GM18519 (cell line): Measurements from ENCODE around the gene TMEM130.
"Not testable (repeated sequence)": the region's sequence is repeated elsewhere in the genome, so short reads cannot be mapped to it uniquely, and the experiment has no call there.

Experiments used
- ATAC-seq: cut with Tn5 transposase; IDR thresholded peaks from one replicate; pipeline ENCODE4 v1.9.1; 2021; ENCODE audit warnings: mild to moderate bottlenecking, moderate library complexity; ENCODE audit not compliant: unreplicated experiment, low FRiP score

Gene TMEM130

DNA sequence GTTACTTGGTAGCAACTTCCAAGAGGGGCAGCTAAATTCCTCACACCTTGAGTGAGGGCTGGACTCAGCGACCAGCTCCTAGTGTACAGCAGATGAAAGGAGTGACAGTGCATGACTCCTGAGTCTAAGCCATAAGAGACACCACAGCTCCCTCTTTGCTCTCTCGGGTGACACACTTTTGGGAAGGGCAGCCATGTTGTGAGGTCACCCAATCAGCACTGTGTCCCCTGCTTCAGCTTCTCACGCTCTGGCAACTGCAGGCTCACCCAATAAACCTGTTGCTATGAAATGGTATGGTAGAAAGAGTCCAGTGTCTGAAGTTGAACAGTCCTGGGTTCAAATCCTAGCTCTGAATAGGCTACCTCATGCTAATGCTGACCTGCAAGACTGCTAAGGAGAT lies 20.9 kb downstream of the TMEM130 start:
- ATAC-seq: no peak

DNA sequence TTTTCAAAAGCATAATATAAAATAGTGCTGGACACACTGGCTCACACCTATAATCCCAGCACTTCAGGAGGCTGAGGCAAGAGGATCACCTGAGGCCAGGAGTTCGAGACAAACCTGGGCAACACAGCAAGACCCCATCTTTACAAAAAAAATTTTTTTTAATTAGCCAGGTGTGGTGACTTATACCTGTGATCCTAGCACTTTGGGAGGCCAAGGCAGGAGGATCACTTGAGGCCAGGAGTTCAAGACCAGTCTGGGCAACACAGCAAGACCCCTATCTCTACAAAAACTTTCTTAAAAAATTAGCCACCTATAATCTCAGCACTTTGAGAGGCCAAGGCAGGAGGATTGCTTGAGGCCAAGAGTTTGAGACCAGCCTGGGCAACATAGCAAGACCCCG lies 27.3 kb downstream of the TMEM130 start:
- not testable (repeated sequence) for ATAC-seq

DNA sequence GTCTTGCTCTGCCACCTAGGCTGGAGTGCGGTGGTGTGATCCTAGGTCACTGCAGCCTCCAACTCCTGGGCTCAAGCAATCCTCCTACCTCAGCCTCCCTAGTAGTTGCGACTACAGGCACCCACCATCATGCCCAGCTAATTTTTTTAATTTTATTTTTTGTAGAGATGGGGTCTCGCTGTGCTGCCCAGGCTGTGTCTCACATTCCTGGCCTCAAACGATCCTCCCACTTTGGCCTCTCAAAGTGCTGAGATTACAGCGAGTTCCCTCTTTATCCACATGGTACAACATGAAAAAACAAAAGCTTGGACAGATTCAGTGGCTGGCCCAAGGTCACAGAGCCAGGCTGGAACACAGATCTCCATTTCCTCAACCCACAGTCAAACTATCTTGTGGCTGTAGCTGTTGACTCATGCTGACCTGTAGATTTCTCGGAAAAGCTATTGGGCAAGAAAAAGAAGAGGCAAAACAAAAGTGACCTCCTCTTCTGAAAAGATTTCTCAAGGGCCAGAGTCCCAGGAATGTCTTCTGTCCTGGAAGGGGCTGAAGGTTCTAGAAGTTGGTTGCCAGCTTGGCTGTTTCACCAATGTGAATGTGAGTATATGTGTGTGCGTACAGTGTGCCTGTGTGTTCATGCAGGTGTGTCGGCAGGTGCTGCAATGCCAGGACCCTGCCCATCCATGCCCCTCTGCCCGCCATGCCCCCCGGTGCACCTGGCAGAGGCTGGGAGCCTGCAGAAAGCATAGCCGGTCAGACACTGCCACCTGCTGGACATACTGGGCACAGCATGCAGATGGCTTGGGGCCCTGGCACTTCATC lies 28.4 kb downstream of the TMEM130 start:
- no peak for ATAC-seq

DNA sequence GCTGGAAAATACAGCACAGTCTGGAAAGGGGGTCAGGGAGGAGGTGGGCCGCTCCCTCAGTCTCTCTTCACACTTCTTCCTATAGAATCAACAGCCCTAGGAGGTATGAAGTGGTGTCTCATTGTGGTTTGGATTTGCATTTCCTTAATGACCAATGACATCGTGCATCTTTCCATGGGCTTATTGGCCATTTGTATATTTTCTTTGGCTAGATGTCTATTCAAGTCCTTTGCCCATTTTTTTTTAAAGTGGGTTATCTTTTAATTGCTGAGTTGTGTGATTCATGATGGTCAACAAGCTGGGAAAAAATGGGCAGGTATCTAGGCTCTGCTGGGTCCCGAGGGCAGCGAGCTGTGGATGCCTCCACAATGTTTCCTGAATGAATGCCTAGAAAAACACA lies 29.1 kb downstream of the TMEM130 start:
- ATAC-seq: no peak

DNA sequence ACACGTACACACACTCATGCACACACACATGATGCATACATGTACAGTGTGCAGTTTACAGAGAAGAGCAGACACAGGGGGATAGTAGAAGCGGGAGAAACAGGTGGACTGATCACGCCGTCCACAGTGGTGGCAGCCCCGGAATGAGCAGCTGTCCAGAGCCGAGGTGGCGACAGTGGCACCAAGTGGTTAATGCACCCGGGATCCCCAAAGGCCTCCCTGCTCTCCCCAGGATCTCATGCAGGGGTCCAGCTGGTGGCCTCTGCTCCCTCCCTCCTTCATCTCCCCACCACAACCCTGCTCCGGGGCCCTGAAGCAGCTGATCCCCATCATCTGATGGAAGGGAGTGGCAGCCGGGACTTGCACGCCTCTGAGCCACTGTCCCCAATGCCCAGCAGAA lies 29.7 kb downstream of the TMEM130 start:
- no peak for ATAC-seq

DNA sequence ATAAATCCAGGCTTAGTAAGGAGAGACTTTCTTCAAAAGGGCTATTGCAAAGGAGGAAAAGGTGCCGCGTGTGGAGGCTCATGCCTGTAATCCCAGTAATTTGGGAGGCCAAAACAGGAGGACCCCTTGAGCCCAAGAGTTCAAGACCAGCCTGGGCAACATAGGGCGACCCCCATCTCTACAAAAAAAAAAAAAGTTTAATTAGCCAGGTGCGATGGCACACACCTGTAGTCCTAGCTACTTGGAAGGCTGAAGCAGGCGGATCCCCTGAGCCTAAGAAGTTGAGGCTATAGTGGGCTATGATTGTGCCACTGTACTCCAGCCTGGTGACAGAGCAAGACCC lies 32.2 kb downstream of the TMEM130 start:
- ATAC-seq: no peak

DNA sequence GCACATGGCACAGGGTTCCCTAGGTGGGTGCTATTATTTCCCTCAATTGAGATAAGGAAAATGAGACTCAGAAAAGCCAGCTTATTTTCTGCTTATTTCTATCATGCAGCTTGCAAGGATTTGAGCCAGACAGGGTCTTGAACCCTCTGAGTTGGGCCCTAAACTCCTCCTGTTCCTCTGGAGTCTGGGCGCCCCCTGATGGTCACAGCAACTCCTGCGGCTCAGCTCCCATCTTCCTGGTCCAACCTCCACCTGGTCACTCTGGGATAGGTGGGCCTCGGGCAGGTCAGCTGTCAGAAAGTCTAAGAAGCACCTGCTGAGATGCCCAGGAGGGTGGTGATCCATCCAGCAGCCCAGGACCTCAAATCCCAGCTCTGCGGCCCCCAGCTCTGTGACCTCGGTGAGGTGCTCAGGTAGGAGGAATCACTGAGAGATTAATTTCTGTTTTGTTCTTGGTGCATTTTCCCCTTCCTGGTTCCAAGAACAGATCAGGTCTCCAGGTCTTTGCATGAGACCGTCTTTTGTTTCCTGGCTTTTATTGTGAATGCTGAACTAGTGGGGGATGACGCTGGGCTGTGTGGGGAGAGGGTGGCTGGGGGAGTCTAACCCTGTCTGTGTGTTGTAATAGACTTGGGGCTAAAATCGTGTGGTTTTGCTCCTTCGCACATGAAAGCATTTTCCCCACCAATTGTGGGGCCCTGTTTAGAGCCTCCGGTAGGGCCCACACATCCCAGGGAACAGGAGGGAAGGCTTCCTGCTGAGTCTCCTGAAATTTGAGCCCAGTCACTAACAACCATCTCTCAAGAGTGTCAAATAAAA lies 32.8 kb downstream of the TMEM130 start:
- no peak for ATAC-seq

DNA sequence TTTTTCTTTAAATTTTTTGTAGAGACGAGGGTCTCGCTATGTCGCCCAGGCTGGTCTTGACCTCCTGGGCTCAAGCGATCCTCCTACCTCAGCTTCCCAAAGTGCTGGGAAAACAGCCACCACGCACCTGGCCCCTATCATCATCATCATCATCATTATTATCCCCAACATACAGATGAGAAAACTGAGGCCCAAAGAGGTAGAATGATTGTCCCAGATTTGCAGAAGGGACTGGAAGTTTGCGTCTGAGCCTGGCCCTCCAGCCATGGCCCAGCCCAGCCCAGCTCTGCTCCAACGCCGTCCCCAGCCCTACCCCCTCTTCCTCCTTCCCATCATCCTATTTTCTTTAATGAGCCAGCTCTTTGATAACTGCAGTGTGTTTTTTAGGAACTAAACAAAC lies 34.9 kb downstream of the TMEM130 start:
- ATAC-seq: no peak

DNA sequence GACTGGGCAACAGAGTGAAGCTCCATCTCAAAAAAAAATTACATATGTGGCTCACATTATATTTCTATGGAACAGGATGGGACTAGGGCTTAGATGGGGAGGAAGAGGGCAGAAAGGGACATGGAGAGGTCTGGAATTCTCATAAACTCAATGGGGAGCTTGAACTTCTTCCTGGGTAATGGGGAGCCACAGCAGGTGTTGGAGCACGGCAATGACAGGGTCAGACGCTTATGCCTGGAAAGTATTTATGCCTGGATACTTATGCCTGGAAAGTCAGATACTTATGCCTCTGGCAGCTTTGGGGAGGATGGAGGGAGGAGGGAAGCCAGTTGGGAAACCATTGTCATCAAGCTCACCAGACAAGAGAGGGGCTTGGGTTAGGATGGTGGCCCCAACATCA lies 36.8 kb downstream of the TMEM130 start:
- ATAC-seq: no peak

DNA sequence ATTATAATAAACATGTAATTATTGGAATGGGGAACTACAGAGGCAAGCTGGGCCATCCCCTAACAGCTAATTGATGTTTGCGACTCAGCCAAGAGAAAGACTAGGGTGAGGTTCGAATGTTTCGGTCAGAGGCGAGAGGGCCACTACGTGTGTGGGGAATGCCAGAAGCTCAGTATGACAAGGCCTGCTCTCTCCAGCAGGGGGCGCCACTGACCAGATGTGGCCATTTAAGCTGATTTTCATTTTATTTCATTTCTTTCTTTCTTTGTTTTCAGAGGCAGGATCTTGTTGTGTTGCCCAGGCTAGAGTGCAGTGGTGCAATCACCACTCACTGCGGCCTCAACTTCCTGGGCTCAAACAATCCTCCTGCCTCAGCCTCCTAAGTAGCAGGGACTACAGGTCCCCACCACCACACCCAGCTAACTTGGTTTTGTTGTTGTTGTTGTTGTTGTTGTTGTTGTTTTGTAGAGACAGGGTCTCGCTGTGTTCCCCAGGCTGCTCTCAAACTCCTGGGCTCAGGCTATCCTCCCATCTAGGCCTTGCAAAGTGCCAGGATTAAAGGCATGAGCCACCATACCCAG lies 38.1 kb downstream of the TMEM130 start:
- no peak for ATAC-seq

DNA sequence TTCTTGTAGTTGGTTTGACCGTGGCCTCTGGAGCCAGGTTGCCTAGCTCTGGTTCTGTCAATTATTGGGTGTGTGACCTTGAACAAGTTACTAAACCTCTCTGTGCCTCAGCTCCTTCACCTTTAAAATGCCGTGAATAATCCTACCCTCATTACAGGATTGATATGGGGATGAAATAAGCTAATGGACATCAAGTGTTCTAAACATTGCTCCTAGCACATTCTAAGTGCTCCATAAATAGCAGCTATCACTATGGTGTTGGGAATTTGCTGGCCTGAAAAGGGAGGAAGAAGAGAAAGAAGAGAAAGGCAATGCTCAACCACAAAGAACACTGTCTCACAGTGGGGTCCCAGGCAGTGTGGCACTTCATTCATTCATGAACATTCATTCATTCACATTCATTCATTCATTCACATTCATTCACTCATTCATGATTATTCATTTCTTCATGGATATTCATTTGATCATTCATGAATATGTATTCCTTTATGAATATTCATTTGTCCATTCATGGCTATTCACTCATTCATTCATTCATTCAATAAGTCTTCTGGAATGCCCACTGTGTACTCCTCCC lies 38.8 kb downstream of the TMEM130 start:
- no peak for ATAC-seq

DNA sequence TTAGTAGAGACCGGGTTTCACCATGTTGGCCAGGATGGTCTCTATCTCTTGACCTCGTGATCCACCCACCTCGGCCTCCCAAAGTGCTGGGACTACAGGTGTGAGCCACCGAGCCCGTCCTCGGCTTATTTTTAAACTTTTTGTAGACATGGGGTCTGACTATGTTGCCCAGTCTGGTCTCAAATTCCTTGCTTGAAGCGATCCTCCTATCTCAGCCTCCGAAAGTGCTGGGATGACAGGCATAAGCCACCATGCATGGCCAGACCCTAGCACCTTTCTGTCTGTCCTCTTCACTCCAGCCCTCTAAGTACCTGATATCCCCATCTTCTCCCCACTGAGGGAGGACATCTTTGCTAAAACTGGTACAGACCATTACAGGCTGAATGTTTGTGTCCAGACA lies 41.4 kb downstream of the TMEM130 start:
- ATAC-seq: no peak

DNA sequence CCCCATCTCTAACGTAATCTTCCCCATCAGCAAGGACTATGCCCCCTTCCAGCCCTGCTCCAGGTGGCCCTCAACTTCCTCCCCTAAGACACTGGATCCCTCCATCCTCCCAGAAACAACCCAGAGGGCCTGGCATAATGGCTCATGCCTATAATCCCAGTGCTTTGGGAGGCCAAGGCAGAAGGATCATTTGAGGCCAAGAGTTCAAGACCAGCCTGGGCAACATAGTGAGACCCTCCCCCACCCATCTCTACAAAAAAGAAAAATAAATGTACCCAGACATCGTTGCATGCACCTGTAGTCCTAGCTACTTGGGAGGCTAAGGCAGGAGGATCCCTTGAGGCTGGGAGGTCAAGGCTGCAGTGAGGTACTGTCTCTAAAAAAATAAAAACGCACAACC lies 42.6 kb downstream of the TMEM130 start:
- no peak for ATAC-seq

DNA sequence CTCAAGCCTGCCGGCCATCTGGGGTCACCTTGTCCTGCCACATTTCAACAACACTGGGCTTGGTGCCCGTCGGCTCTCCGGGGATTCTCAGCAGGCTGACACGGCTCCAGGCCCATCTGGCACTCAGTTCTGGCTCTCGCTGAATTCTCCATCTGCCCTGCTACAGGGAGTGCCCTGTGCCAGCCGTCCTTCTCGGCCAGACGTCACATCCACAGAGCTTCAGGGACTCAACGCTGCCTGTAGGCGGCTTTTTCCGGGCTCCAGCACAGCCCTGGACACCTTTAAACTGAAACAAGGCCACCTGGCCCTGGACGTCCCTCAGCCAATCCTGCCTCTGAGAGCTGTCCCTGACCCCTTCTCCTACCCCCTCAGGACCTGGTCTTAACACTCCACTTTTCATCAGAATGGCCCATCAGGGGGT lies 43.0 kb downstream of the TMEM130 start:
- ATAC-seq: no peak

DNA sequence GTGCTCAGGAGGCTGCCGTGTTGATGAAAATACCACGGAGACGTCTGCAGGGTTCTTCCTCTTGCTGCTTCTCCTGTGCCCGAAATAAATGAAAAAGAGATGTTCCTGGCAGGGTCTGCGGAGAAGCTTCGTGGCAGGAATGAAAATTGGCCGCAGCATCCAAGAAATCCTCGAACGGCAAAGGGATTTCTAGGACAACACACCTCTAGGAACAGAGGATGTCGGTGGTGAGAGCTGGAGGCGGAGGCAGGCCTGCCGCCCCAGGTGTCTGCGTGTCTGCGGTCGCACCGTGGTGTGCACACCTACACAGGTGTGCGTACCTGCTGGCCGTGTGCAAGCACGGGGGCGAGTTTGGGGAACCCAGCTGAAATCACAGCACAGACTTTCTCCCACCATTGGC lies 43.4 kb downstream of the TMEM130 start:
- no peak for ATAC-seq

DNA sequence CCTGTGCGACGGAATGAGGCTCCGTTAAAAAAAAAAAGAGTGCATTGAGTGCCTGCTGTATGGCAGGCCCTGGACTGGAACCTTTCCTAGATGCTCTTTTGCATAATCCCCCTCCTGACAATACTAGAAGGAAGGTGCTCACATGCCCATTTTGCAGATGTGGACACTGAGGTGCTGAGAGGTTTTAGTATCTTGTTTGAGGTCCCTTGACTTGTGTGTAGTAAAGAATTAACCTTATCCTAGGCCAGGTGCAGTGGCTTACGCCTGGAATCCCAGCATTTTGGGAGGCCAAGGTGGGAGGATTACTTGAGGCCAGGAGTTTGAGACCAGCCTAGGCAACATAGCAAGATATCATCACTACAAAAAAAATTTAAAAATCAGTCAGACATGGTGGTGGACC lies 46.6 kb downstream of the TMEM130 start:
- no peak for ATAC-seq

DNA sequence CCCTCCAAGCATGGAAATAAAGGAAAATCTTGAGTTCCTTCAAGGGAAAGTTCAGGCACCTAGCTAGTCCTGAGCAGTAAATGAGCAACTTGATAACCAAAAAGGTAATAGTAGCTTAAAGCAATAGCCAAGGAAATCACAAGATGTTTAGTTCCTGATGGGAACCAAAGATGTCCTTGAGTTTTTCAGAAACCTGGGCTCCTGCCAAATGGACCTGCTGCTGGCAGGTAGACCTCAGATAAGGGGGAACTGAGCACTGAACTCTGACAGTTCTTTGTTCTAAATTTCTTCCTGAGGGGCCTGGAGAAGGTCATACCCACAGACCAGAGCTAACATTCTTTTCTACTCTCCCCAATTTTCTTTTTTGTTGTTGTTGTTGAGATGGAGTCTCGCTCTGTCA lies 48.5 kb downstream of the TMEM130 start:
- ATAC-seq: no peak

DNA sequence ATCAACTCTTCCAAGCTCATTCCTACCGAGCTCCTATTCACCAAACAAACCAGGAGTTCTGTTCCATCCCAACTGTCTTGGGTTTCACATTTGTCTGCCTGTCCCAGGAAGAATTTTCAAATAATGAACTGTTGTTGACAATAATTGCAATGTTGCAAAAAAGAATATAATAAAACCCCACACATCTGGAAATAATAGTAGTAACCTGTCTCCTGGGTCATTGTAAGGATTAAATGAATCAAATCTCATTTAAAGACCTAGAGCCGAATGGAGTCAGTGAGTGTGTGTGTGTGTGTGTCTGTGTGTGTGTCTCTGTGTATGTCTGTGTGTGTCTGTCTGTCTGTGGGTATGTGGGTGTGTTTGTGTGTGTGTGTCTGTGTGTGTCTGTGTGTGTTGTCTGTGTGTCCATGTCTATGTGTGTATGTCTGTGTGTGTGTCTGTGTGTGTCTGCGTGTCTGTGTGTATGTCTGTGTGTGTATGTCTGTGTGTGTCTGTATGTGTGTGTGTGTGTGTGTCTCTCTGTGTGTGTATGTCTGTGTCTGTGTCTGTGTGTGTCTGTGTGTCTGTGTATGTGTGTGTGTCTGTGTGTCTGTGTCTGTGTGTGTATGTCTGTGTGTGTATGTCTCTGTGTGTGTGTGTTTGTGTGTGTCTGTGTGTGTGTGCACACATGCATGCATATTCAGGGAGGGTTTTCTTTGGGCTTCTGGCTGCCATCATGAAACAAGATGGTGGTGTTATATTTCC lies 52.7 kb downstream of the TMEM130 start:
- ATAC-seq: no peak

DNA sequence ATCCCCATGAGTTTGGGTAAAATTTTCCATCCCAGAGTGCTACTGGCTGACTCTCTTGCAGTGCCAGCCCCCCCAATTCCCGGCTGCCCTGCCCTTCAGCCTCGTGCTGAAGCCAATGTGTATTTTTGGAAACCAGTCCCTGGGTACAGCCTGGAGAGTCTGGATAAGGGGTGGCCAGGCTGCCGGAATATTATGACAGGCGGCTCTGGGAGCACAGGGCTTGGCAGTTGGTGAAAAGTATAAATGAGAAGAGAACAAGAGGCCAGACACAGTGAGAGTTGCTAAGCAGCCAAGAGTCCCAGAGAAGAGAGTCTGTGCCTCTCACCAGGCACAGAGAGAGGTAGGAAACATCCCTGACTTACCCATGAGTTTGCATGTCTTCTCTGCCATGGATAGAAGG lies 53.6 kb downstream of the TMEM130 start:
- ATAC-seq: no peak

DNA sequence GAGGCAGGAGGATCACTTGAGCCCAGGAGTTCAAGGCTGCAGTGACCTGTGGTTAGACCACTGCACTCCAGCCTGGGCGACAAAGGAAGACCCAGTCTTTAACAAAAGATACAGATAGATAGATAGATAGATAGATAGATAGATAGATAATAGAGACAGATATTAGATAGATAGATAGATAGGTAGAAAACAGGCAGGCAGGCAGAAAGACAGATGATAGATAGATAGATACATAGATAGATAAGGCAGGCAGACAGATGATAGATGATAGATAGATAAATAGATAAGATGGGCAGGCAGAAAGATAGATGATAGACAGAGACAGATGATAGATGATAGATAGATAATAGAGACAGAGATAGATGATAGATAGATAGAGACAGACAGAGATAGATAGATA lies 54.5 kb downstream of the TMEM130 start:
- ATAC-seq: no peak

DNA sequence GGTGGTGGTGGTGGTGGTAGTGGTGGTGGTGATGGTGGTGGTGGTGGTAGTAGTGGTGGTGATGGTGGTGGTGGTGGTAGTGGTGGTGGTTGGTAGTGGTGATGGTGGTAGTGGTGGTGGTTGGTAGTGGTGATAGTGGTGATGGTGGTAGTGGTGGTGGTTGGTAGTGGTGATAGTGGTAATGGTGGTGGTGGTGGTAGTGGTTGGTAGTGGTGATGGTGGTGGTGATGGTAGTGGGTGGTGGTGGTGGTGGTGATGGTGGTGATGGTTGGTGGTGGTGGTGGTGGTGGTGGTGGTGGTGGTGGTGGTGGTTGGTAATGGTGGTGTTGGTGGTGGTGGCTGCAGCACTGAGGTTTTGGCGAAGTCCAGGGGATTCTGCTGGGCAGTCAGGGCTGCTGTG lies 58.5 kb downstream of the TMEM130 start:
- ATAC-seq: no peak
